ENCODE results near the gene SIK2.

Gene SIK2

GRCh38 chr11:111577821-111578220, 24.4 kb upstream of the SIK2 start:
- no peak overlapping the region for H3K4me3 ChIP-seq (ENCODE audit: low read depth, low read length)
- TF ChIP-seq, protein P1, sequence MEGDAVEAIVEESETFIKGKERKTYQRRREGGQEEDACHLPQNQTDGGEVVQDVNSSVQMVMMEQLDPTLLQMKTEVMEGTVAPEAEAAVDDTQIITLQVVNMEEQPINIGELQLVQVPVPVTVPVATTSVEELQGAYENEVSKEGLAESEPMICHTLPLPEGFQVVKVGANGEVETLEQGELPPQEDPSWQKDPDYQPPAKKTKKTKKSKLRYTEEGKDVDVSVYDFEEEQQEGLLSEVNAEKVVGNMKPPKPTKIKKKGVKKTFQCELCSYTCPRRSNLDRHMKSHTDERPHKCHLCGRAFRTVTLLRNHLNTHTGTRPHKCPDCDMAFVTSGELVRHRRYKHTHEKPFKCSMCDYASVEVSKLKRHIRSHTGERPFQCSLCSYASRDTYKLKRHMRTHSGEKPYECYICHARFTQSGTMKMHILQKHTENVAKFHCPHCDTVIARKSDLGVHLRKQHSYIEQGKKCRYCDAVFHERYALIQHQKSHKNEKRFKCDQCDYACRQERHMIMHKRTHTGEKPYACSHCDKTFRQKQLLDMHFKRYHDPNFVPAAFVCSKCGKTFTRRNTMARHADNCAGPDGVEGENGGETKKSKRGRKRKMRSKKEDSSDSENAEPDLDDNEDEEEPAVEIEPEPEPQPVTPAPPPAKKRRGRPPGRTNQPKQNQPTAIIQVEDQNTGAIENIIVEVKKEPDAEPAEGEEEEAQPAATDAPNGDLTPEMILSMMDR (IDR thresholded peaks at IDR 0.05; ENCODE audit: low read depth, low read length, missing control alignments) = no peak
- in situ Hi-C loops (cut with HindIII; ENCODE audit: low sequenced_read_pairs) = no loop called here
- no peak for DNase-seq (ENCODE audit: low read depth)

- no peak overlapping the region for H3K4me3 ChIP-seq (ENCODE audit: low read depth, low read length)
- in situ Hi-C loops (cut with HindIII; ENCODE audit: low sequenced_read_pairs) = loop anchor here (10.0 kb wide), 1 partner anchor 263 kb away; no protein-coding TSS in a partner anchor
- no peak for DNase-seq (ENCODE audit: low read depth)
- TF ChIP-seq, protein P1 (IDR thresholded peaks at IDR 0.05; ENCODE audit: low read depth, low read length, missing control alignments) = no peak
These were observed 20.9 kb upstream of the SIK2 start for GRCh38 chr11:111581341-111581740.

GRCh38 chr11:111582163-111582562, 20.1 kb upstream of the SIK2 start:
- H3K4me3 ChIP-seq (ENCODE audit: low read depth, low read length) = no peak overlapping the region
- in situ Hi-C loops (cut with HindIII; ENCODE audit: low sequenced_read_pairs) = loop anchor here (10.0 kb wide), 1 partner anchor 263 kb away; no protein-coding TSS in a partner anchor
- TF ChIP-seq, protein P1 (IDR thresholded peaks at IDR 0.05; ENCODE audit: low read depth, low read length, missing control alignments) = no peak
- DNase-seq (ENCODE audit: low read depth) = no peak

DNA sequence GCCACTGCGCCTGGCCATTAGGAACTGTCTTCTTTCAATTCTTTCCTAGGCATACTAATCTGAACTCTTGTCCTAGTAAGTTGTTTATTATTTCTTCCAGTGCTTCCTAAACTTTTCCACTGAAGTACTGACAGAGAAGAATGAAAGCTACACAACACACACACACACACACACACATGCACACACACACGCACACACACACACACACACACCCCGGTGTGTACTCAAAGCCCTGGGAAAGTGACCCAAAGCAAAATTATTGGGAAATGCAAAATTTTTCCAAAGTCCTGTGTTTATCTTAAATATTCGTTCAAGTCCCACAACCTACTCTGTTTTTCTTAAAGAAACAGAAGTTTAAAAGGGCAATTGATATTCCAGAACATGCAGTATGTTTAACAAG, 19.4 kb upstream of the SIK2 start:
- DNase-seq (ENCODE audit: low read depth) = no peak
- in situ Hi-C loops (cut with HindIII; ENCODE audit: low sequenced_read_pairs) = loop anchor here (10.0 kb wide), 1 partner anchor 262 kb away; no protein-coding TSS in a partner anchor
- no peak overlapping the region for H3K4me3 ChIP-seq (ENCODE audit: low read depth, low read length)
- TF ChIP-seq, protein P1 (IDR thresholded peaks at IDR 0.05; ENCODE audit: low read depth, low read length, missing control alignments) = no peak

DNA sequence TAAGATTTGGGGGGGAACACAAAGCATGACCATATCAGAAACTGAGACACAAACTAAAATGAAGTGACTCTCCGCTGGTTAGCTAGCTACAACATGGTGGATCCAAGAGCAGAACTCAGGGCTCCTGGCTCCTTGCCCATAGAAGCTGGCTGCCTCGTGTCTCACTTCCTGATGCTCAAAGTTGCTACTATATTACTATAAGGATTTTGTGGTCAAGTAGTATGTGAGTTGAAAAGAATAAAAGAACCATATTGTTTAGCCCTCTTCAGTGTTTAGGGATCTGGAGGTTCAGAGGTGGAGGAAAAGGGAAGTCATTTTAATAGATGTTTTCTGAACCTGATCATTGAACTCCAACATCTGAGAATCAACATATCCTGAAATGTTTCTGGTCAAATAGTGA, 16.9 kb upstream of the SIK2 start:
- no peak for DNase-seq (ENCODE audit: low read depth)
- in situ Hi-C loops (cut with HindIII; ENCODE audit: low sequenced_read_pairs) = loop anchor here (10.0 kb wide), 1 partner anchor 259 kb away; no protein-coding TSS in a partner anchor
- H3K4me3 ChIP-seq (ENCODE audit: low read depth, low read length) = no peak overlapping the region
- TF ChIP-seq, protein P1 (IDR thresholded peaks at IDR 0.05; ENCODE audit: low read depth, low read length, missing control alignments) = no peak

DNA sequence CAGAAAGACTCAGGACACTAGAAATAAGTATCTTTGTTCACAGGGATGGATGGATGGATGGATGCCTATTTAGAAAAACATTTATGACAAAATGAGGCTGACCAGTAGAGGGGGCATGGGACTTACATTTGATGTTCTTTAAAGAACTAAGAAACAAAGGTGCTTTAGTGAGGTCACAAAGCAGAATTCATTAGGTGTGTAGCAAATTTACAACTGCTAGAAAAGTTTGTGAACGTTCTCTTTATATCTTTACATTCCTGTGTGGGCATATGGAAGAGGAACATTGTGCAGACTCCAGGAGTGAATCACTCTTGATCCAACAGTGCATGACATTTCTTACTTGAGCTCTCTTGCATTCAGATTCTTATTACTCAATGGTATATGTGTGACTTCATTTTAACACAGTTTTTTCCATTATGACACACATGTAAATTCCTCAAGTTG, 15.8 kb upstream of the SIK2 start:
- no peak overlapping the region for H3K4me3 ChIP-seq (ENCODE audit: low read depth, low read length)
- no peak for DNase-seq (ENCODE audit: low read depth)
- TF ChIP-seq, protein P1 (IDR thresholded peaks at IDR 0.05; ENCODE audit: low read depth, low read length, missing control alignments) = peak; percentile 58
- in situ Hi-C loops (cut with HindIII; ENCODE audit: low sequenced_read_pairs) = loop anchor here (10.0 kb wide), 1 partner anchor 258 kb away; no protein-coding TSS in a partner anchor

Data from astrocyte of the cerebellum (primary cell).